Measurements from ENCODE around the gene TMED9.

TMED9 gene

DNA sequence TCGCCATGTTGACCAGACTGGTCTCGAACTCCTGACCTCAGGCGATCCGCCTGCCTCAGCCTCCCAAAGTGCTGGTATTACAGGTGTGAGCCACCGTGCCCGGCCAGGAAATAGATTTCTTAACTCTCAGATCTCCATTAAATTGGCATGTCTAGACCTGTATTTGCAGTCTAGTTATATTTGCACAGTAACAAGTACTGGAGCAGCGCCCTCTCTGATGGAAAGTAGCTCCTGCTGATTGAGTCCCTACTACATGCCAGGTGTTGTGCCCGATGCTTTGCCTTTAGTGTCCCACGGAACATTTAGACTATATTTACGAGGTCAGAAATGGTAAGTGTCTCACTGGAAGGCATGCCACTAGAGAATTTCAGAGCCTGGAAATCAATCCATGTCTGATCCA lies 15.8 kb upstream of the TMED9 start:
- no peak overlapping the region for H3K4me3 ChIP-seq (ENCODE audit: control insufficient read depth, low read depth, low read length)
- TF ChIP-seq, protein P1, sequence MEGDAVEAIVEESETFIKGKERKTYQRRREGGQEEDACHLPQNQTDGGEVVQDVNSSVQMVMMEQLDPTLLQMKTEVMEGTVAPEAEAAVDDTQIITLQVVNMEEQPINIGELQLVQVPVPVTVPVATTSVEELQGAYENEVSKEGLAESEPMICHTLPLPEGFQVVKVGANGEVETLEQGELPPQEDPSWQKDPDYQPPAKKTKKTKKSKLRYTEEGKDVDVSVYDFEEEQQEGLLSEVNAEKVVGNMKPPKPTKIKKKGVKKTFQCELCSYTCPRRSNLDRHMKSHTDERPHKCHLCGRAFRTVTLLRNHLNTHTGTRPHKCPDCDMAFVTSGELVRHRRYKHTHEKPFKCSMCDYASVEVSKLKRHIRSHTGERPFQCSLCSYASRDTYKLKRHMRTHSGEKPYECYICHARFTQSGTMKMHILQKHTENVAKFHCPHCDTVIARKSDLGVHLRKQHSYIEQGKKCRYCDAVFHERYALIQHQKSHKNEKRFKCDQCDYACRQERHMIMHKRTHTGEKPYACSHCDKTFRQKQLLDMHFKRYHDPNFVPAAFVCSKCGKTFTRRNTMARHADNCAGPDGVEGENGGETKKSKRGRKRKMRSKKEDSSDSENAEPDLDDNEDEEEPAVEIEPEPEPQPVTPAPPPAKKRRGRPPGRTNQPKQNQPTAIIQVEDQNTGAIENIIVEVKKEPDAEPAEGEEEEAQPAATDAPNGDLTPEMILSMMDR (conservative IDR thresholded peaks at IDR 0.05; ENCODE audit: control insufficient read depth, insufficient read depth, low read depth, low read length): no peak
- no peak for DNase-seq (ENCODE audit: low read depth)

DNA sequence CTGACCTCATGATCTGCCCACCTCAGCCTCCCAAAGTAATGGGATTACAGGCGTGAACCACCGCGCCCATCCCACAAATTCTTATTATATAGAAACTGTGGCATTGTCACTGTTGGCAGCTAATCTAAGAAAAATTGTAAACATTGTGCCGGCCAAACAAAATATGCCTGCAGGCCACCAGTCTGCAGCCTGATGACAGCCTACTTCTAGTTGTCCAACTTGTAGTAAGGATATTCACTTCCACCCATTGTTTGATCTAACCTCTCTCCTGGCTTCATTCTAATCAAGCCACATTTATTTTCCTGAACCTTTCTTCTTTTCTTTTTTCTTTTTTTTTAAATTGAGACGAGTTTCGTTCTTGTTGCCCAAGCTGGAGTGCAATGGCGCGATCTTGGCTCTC lies 13.7 kb upstream of the TMED9 start:
- TF ChIP-seq, protein P1 (conservative IDR thresholded peaks at IDR 0.05; ENCODE audit: control insufficient read depth, insufficient read depth, low read depth, low read length): no peak
- no peak for DNase-seq (ENCODE audit: low read depth)
- H3K4me3 ChIP-seq (ENCODE audit: control insufficient read depth, low read depth, low read length): no peak overlapping the region

DNA sequence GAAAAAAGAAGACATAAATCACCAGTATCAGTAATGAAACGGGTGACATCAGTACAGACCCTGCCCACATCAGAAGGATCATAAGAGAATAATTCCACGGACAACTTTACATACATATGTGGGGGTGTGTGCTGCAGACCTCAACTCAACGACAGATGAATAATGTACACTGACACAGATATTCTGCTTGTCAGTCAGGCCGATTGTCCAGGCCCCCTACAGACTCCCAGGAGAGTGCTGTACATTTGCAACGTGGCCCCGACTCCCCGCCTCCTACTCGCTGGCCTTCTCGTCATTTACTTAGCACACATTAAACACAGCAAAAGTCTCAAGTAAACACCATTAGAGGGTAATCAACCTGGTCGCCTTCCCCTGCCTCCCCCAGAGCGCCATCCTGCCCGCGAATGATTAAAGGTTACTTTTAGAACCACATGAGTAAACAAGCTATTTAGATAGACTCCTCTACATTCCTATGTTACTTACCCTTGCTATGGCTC lies 3.5 kb upstream of the TMED9 start:
- TF ChIP-seq, protein P1 (conservative IDR thresholded peaks at IDR 0.05; ENCODE audit: control insufficient read depth, insufficient read depth, low read depth, low read length): no peak
- H3K4me3 ChIP-seq (ENCODE audit: control insufficient read depth, low read depth, low read length): no peak overlapping the region
- no peak for DNase-seq (ENCODE audit: low read depth)

DNA sequence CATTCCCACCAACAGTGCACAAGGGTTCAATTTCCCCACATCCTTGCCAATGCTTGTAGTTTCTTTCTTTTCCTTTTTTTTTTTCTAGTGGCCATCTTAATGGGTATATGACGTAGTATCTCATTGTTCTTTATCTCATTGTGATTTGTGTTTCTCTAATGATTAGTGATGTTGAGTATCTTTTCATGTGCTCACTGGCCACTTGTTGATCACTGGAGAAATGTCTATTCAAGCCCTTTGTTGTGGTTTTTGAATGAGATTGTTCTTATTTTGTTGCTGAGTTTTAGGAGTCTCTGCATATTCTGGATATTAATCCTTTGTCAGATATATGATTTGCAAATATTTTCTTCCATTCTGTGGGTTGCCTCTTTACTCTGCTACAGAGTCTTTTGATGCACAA lies 1.6 kb upstream of the TMED9 start:
- no peak overlapping the region for H3K4me3 ChIP-seq (ENCODE audit: control insufficient read depth, low read depth, low read length)
- DNase-seq (ENCODE audit: low read depth): no peak
- TF ChIP-seq, protein P1 (conservative IDR thresholded peaks at IDR 0.05; ENCODE audit: control insufficient read depth, insufficient read depth, low read depth, low read length): no peak

DNA sequence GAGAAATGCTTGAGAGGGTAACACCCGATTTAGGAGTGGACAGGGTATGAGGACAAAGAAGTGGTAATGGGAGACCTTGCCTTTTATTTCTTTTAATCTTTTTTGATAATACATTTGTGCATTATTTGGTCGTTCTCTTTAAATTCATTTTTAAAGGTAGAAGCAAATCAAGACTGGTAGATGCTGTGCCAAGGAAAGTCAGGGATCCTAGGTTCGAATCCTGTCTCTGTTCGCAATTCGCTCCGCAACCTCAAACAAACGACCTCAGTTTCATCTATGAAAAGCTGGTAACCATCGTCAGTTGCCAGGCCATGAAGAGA lies 353 bp upstream of the TMED9 start:
- H3K4me3 ChIP-seq (ENCODE audit: control insufficient read depth, low read depth, low read length): peak overlapping the region; percentile 55
- TF ChIP-seq, protein P1 (conservative IDR thresholded peaks at IDR 0.05; ENCODE audit: control insufficient read depth, insufficient read depth, low read depth, low read length): no peak
- DNase-seq (ENCODE audit: low read depth): no peak

DNA sequence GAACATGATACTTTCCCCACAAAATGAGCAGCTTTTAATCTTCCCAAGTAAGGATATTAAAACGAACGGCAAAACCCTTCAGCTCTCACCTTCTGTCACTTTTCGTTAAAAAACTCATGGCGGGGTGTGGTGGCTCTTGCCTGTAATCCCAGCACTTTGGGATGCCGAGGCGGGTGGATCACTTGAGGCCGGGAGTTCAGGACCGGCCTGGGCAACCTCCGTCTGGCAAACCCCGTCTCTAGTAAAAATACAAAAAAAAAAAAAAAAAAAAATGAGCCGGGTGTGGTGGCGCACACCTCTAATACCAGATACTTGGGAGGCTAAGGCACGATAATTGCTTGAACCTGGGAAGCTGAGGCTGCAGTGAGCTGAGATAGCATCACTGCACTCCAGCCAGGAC lies 902 bp downstream of the TMED9 start:
- peak overlapping the region; percentile 93 for H3K4me3 ChIP-seq (ENCODE audit: control insufficient read depth, low read depth, low read length)
- TF ChIP-seq, protein P1 (conservative IDR thresholded peaks at IDR 0.05; ENCODE audit: control insufficient read depth, insufficient read depth, low read depth, low read length): no peak
- DNase-seq (ENCODE audit: low read depth): no peak

DNA sequence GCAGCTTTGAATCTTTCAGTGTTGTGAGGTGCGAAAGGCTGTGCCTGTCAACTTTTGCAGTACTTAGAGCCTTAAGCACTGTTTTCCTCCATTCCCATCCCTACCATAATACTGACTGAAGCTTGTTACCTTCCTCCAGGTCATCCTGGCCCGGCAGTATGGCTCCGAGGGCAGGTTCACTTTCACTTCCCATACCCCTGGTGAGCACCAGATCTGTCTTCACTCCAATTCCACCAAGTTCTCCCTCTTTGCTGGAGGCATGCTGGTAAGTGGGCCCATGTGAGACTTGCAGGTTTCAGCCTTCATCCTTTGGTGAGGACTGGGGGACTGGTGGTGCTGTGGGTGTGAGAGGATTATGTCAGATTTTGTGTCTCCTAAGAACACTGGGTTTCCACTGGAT lies 1.5 kb downstream of the TMED9 start:
- TF ChIP-seq, protein P1 (conservative IDR thresholded peaks at IDR 0.05; ENCODE audit: control insufficient read depth, insufficient read depth, low read depth, low read length): no peak
- DNase-seq (ENCODE audit: low read depth): no peak
- peak overlapping the region; percentile 93 for H3K4me3 ChIP-seq (ENCODE audit: control insufficient read depth, low read depth, low read length)

Measured in fibroblast of mammary gland (primary cell).